Occipital lobe (tissue), 2 donors: ENCODE data around the gene TBC1D1. TPM values are rescaled to one million over a fixed set of nuclear protein-coding genes. Genes with fewer than 3 reads are reported as not detected.
"Not testable (repeated sequence)": the region's sequence is repeated elsewhere in the genome, so short reads cannot be mapped to it uniquely, and the experiment has no call there.

ENCODE experiments used
- DNase-seq: peaks from one replicate; lab custom pipeline; 2025; lab: John Stamatoyannopoulos, UW
- total RNA-seq: library from RNA; depleted of rRNA; stranded (reverse); fragments of >200 nt; gene quantifications from one replicate; pipeline ENCODE4 v1.2.3, GENCODE V29; 2014

Gene TBC1D1
- total RNA-seq, 1 donor from 2014 or later: 57.2 TPM

DNA sequence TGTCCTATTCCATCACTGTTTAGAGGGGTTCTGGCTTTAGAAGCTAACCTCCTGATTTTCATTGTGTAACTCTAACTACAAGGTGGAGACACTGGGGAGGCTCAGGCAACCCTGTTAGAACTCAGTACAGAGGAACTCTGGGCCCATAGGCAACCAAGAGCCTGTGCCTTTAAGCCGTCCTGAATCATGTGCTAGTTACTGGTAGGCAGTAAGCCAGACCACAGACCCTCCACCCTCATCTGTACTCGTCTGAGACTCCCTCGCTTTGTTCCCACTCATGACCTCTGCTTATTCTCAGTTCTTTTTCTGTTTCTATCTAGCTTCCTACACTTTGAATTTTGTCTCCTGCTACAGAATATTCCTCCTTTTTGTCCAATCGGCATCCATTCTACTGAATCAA, 31.4 kb downstream of the TBC1D1 start:
- DNase-seq: no peak

DNA sequence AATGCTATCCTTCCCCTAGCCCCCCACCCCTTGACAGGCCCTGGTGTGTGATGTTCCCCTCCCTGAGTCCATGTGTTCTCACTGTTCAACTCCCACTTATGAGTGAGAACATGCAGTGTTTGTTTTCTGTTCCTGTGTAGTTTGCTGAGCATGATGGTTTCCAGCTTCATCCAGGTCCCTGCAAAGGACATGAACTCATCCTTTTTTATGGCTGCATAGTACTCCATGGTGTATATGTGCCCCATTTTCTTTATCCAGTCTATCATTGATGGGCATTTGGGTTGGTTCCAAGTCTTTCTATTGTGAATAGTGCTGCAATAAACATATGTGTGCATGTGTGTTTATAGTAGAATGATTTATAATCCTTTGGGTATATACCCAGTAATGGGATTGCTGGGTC, 32.2 kb downstream of the TBC1D1 start:
- DNase-seq: not testable (repeated sequence)

DNA sequence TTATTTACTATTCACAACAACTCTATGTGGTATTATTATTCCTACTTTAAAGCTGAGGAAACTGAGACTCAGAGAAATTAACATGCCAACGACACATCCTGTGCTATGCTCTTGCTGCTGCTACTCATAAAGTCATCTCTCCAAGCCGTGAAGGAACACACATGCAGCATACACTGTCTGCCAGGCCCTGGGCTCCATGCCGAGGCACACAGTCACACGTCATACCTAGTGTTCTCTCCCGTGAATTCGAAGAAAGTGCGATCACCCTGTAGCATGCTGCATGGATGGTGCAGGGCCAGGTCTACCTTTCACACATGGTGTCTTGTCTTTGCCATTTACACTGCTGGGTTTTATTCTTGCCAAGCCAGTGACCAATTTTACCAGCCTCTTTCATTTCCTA, 34.1 kb downstream of the TBC1D1 start:
- DNase-seq: no peak

- no peak for DNase-seq
Measured at GRCh38 chr4:37927434-37927833, 36.5 kb downstream of the TBC1D1 start.

DNA sequence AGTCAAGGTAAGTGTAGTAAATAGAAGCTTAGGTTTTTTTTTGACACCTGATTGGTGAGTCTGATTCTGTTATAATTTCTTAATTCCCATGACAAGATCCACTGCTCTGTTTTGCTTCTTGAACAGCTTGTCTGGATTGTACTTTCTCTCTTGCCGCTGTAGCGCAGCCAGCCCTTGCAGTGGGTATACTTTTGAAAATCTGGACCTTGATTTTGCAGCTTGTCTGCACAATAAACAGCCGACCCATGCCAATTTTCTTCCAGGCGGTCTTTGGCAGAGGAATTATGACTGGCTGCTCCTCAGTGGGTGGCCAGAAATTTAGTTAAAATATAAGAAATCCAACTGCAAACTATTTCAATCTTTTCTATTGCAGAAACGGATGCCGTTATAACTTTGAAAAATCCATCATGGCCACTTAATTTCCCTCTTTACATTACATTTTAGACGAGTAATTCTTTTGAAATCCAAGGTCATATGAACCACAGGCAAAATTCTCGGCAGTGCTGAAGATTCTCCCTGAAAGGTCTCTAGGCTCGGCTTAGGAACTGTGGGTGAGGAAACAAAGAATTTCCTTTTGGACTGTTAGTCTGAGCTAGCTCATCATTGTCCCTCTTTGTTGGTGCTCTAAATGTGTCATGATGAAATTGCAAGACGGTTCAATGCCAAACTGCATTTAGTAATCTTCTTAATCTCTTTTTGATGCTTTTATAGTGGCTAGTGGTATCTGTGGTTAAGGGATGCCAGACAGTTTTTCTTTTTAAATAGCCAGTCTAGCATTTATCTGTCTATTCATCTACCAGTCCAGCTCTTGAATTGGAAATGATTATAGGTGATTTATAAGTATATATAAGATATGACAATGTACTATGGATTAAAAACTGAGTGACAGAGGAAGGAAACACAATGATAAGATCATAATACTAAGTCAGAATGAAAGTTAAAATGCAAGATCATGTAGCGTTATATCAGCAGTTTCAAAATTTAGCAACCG, 37.8 kb downstream of the TBC1D1 start:
- DNase-seq: no peak

GRCh38 chr4:37934096-37934495, 43.2 kb downstream of the TBC1D1 start:
- no peak for DNase-seq

DNA sequence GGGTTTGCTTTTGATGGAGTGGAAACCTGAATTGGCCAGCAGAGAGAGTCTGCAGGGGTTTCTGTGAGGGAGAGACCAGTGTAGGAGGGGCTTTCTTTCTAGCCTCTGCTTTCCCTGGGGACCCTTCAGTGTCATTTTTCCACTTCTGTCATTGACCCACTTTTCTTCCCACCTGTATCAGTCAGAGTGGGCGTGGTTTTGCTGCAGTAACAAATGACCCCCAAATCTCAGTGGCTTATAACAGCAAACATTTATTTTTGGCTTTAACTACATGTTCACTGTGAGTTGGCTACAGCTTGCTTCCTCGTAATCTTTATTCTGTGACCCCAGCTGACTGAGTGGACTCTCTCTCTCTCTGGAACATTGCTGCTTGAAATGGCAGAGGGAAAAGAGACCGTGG, 43.7 kb downstream of the TBC1D1 start:
- no peak for DNase-seq

- no peak for DNase-seq
Measured at GRCh38 chr4:37935026-37935425, 44.1 kb downstream of the TBC1D1 start.

GRCh38 chr4:37936889-37937498, 46.1 kb downstream of the TBC1D1 start:
- no peak for DNase-seq

- DNase-seq: no peak
Measured at GRCh38 chr4:37938208-37938607, 47.3 kb downstream of the TBC1D1 start.

DNA sequence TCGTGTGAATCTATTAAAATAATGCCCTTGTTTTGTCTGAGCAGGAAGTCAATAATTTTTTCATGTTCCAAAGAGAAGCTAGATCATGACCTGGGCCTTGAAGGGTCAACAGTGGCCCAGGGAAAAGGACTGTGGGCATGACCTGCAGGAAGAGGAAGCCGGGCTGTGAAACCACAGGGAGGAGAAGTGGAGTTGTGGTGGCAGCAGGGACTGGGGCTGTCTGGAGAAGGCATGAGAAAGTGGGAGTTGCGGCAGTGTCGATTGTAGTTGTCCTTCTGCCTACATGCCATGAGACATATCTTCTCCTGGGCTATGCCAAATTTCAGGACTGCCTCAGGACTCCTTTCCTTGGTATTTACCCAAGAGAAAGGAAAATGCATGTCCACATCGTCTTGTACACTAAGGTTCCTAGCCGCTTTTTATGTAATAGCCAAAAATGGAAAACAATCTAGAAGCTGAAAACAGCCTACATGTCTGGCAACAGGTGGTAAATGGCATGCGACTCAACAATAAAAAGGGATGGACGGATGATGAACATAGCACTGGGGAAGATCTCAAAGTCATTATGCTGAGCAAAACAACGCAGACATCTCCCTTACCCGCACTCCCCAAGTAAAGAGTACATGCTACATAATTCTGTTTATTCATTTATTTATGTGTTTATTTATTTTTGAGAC, 55.8 kb downstream of the TBC1D1 start:
- DNase-seq: no peak

DNA sequence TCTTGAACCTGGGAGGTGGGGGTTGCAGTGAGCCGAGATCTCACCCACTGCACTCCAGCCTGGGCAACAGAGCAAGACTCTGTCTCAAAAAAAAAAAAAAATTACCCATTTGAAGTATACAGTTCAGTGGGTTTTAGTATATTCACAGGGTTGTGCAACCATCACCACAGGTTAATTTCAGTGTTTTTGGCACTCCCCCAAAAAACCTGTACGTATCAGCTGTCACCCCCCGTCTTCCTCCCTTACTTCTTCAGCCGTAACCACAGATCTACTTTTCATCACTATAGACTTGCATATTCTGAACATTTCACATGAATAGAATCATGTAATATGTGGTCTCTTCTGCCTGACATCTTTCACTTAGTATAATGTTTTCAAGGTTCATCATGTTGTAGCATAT, 57.7 kb downstream of the TBC1D1 start:
- DNase-seq: no peak

DNA sequence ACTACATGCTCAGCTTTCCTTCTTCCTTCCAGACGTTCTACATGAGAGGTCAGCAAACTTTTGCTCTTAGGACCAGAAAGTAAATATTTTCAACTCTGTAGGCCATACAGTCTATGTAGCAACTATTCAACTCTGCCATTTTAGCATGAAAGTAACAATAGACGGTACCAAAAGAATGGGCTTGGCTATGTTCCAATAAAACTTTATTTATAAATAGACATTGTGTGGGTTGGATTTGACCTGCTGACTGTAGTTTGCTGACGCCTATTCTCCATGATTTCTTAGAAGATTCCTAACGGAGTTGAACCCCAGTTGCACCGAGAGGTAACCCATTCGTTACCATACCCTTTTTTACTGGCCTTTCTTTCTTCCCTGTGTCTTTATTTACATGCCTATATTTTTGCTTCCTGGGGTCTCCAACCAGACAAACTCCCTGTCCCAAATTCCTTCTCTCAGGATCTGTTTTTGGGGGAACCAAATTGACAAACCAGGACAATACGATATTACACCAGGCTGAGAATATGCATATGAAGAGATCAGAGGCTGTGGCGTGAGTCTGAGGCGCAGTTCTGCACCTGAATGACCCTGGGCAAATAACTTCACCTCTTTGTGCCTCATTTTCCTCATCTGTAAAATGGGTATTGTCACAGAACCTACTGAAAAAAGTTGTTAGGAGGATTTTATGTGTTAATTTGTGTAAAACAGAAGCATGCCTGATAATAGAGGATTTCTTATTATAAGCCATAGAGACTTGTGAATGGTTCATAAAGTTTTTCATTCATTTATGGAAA, 58.9 kb downstream of the TBC1D1 start:
- no peak for DNase-seq

- DNase-seq: no peak
Measured at GRCh38 chr4:37951461-37952352, 60.8 kb downstream of the TBC1D1 start.

DNA sequence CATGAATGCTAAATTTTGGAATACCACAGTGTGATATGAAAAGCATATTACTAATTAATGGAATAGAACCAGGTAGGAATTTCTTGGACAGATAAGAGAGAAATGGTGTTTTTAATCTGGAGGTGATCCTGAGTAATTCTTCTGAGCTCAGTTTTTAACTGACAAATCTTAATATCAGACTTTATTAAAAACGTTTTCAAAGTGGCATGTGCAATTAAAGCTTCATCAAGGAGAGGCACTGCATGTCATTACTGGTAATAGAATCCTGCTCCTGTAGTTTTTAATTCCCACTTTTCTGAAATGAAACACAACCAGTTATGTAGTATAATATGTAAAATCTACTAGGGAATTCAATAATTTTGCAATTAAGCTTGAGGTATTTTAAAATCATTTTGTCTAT, 62.3 kb downstream of the TBC1D1 start:
- DNase-seq: no peak

DNA sequence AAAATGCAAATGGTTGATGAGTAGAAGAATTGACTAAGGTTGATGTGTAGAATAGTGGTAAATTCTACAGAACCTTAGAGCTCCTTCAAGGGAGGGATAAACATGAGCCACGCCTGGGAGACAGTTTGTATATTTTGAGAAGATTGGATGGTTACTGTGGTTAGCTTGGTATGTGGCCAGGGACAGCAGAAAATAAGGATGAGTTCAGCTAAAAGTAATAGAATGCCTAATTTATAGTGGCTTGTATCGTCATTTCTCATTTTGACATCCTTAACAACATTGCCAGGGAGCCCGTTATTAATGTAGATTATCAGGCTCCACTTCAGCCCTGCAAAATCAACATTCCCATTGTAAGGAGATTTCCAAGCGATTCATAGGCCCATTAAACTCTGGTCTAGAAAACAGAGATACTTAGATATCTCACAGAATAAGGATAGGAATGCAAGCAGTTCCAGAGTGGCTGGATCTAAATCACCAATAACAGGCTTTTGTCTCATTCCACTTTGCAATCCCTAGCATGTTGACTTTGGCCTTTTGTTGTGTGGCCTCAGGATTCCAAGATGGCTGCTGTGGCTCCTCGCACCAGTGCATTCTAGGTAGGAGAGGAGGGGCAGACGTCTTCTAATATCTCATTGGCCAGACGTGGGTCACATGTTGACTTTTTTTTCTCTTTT, 62.9 kb downstream of the TBC1D1 start:
- DNase-seq: no peak

DNA sequence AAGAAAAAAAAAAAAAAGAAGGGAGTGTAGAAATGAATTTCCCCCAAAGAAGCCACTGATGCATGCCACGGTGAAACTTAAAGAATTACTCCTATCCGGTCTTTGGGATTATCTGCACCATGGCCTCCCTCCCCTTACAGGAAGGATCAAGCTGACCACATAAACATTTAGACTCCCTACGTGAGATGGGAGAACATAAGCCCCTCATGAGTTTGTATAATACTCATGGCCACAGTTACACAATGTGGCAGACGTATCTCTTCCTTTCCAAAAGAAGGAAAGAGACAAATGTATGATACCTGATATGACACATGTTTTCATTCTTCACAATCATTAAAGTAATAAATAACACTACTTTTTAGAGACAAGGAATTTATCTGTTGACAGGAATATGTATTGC, 66.1 kb downstream of the TBC1D1 start:
- no peak for DNase-seq

GRCh38 chr4:37958932-37959331, 68.0 kb downstream of the TBC1D1 start:
- DNase-seq: no peak

GRCh38 chr4:37960098-37960497, 69.2 kb downstream of the TBC1D1 start, which contains the start of gene PTTG2:
PTTG2 (plus strand) TSS chr4:37960398; CDS start chr4:37960435, 37 bp downstream.
- DNase-seq: no peak
